Natural killer cell (primary cell): ENCODE data around the gene CBLB. TPM values are rescaled to one million over a fixed set of nuclear protein-coding genes. Genes with fewer than 3 reads are reported as not detected.

Source experiments
- ATAC-seq, 3 donors: fragments of 150-1000 bp in 2 of 3; fragments of 200-7000 bp in 1 of 3; cut with Tn5 transposase; 1 replicate in 1 of 3; 2 replicates in 2 of 3; pipeline ENCODE4 v1.10.0; 2021; ENCODE audit warnings: mild to moderate bottlenecking in 2 of 3, moderate library complexity in 2 of 3
- DNase-seq, 2 donors: peaks; one replicate each; pipeline versions ENCODE4 v3.0.0 to v3.0.0-alpha.2; 2013 to 2021; ENCODE audit warnings: mixed read lengths in 1 of 2
- H3K27ac ChIP-seq: one replicate; pipeline ENCODE4 v1.5.1; 2013; ENCODE audit warnings: mild to moderate bottlenecking, low read length
- H3K27me3 ChIP-seq: one replicate; pipeline ENCODE4 v1.6.1; 2013; ENCODE audit warnings: low read length; ENCODE audit not compliant: control insufficient read depth, insufficient read depth
- H3K36me3 ChIP-seq: one replicate; pipeline ENCODE4 v1.6.1; 2013; ENCODE audit warnings: low read length; ENCODE audit not compliant: control insufficient read depth, insufficient read depth
- H3K4me1 ChIP-seq: one replicate; pipeline ENCODE4 v1.6.1; 2013; ENCODE audit warnings: low read length; ENCODE audit not compliant: control insufficient read depth, insufficient read depth
- H3K4me3 ChIP-seq: one replicate; pipeline ENCODE4 v1.5.1; 2013; ENCODE audit warnings: low read length
- H3K9me3 ChIP-seq: one replicate; pipeline ENCODE4 v1.6.1; 2013; ENCODE audit warnings: low read length; ENCODE audit not compliant: control insufficient read depth, insufficient read depth
- H3K27ac Mint-ChIP-seq, 2 donors: one replicate each; pipeline ENCODE4 v1.8.0; 2022; ENCODE audit warnings: mild to moderate bottlenecking in 2 of 2, mixed read lengths in 2 of 2, moderate library complexity in 1 of 2
- H3K27me3 Mint-ChIP-seq, 2 donors: one replicate each; pipeline ENCODE4 v1.8.0; 2022; ENCODE audit warnings: low read depth in 2 of 2, mixed read lengths in 2 of 2
- H3K36me3 Mint-ChIP-seq: one replicate; pipeline ENCODE4 v1.8.0; 2022; ENCODE audit warnings: mixed read lengths
- H3K4me1 Mint-ChIP-seq, 2 donors: one replicate each; pipeline ENCODE4 v1.8.0; 2022; ENCODE audit warnings: mixed read lengths in 2 of 2
- H3K4me3 Mint-ChIP-seq: one replicate; pipeline ENCODE4 v1.8.0; 2022; ENCODE audit warnings: mild to moderate bottlenecking, moderate library complexity, mixed read lengths
- H3K9me3 Mint-ChIP-seq, 2 donors: one replicate each; pipeline ENCODE4 v1.8.0; 2022; ENCODE audit warnings: mixed read lengths in 2 of 2
- WGBS: methylation state at CpG from one replicate; pipeline ENCODE4 v1.1.7; 2013; ENCODE audit warnings: missing lambda C conversion rate; ENCODE audit not compliant: insufficient coverage; 5-methylcytosine and 5-hydroxymethylcytosine counted together
- intact Hi-C: fragments of 100-400 bp; cut with micrococcal nuclease; formaldehyde crosslinking; loops from one replicate; pipeline ENCODE4 v1.14.2; 2022
- total RNA-seq, 4 donors: library from RNA; stranded (reverse); fragments of 120-200 nt in 1 of 4; gene quantifications; one replicate each; pipeline versions ENCODE4 v1.2.3 to v1.2.4, GENCODE V29; 2013 to 2022
- TF ChIP-seq, protein P1 (sequence below): fragments of 200-600 bp; IDR thresholded peaks from one replicate; pipeline ENCODE4 v1.8.0; 2022; ENCODE audit warnings: antibody characterized with exemption

The CBLB gene
- total RNA-seq, 3 donors from 2014 or later (not counting 1 experiment from before 2014, with no cell fraction given) = 180 to 287 (median 230) TPM

GRCh38 chr3:105863608-105864007, 5.2 kb downstream of the CBLB start:
- Histone ChIP-seq H3K27me3 (no peaks in the 10 kb centered on the region), H3K27ac (no peak overlapping the region), H3K9me3 (no peaks in the 10 kb centered on the region), H3K4me3 (no peak overlapping the region), H3K4me1 (peaks cover 6% of the 10 kb centered on the region), H3K36me3 (peaks cover 42% of the 10 kb centered on the region)
- Mint-ChIP-seq H3K9me3 (no peaks in the 10 kb centered on the region), H3K36me3 (peaks cover 8% of the 10 kb centered on the region), H3K27ac (peak overlapping the region; percentile 24 to 95), H3K4me3 (no peak overlapping the region), H3K4me1 (peaks cover 39 to 47% of the 10 kb centered on the region in 2 donors), H3K27me3 (no peaks in the 10 kb centered on the region)
- WGBS = no CpG with 5 or more reads among the region's 1 CpG
- ATAC-seq (no peak), DNase-seq (no peak)
- intact Hi-C loops = loop anchor here (10.0 kb wide), 1 partner anchor 471 kb away; no protein-coding TSS in a partner anchor
- TF ChIP-seq, protein P1, sequence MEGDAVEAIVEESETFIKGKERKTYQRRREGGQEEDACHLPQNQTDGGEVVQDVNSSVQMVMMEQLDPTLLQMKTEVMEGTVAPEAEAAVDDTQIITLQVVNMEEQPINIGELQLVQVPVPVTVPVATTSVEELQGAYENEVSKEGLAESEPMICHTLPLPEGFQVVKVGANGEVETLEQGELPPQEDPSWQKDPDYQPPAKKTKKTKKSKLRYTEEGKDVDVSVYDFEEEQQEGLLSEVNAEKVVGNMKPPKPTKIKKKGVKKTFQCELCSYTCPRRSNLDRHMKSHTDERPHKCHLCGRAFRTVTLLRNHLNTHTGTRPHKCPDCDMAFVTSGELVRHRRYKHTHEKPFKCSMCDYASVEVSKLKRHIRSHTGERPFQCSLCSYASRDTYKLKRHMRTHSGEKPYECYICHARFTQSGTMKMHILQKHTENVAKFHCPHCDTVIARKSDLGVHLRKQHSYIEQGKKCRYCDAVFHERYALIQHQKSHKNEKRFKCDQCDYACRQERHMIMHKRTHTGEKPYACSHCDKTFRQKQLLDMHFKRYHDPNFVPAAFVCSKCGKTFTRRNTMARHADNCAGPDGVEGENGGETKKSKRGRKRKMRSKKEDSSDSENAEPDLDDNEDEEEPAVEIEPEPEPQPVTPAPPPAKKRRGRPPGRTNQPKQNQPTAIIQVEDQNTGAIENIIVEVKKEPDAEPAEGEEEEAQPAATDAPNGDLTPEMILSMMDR = no peak

DNA sequence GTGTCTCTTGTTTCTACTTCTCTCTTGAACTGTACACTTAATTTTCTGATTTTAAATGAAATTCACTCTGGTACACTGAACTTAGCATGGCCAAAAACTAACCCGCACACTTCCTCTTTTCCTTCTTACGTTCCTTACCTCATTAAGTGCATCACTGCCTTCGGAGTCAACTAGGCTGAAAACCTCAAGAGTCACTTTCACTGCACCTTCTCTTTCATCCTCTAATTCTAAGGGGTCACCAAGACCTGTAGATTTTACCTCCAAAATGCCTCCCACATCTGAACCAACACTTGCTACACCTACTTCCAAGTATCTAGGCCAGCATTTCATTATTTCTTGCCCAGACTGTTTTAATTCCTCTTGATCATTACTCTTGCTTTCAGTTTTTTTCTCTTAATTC, 6.6 kb downstream of the CBLB start:
- Histone ChIP-seq H3K9me3 (no peaks in the 10 kb centered on the region), H3K4me3 (no peak overlapping the region), H3K36me3 (peaks cover 56% of the 10 kb centered on the region), H3K27ac (peak overlapping the region; percentile 16), H3K4me1 (peaks cover 7% of the 10 kb centered on the region), H3K27me3 (no peaks in the 10 kb centered on the region)
- WGBS = 8% methylated on average over 3 of the region's 3 CpGs
- H3K4me3 Mint-ChIP-seq = no peak overlapping the region
- TF ChIP-seq, protein P1 = no peak
- ATAC-seq = peak in 1 of 3 donors; percentile 33
- intact Hi-C loops = loop anchor here (10.0 kb wide), 1 partner anchor 473 kb away; no protein-coding TSS in a partner anchor
- no peaks in the 10 kb centered on the region for H3K27me3 Mint-ChIP-seq
- H3K27ac Mint-ChIP-seq = no peak overlapping the region
- DNase-seq = peak in 1 of 2 donors; percentile 39
- no peaks in the 10 kb centered on the region for H3K9me3 Mint-ChIP-seq
- H3K36me3 Mint-ChIP-seq = no peaks in the 10 kb centered on the region
- H3K4me1 Mint-ChIP-seq = peaks cover 37 to 48% of the 10 kb centered on the region in 2 donors

- Mint-ChIP-seq H3K4me1 (peaks cover 22 to 44% of the 10 kb centered on the region in 2 donors), H3K27ac (no peak overlapping the region), H3K27me3 (no peaks in the 10 kb centered on the region), H3K9me3 (no peaks in the 10 kb centered on the region), H3K36me3 (no peaks in the 10 kb centered on the region), H3K4me3 (no peak overlapping the region)
- Histone ChIP-seq H3K4me3 (no peak overlapping the region), H3K27ac (no peak overlapping the region), H3K9me3 (no peaks in the 10 kb centered on the region), H3K36me3 (peaks cover 53% of the 10 kb centered on the region), H3K4me1 (peaks cover 10% of the 10 kb centered on the region), H3K27me3 (no peaks in the 10 kb centered on the region)
- TF ChIP-seq, protein P1 = no peak
- ATAC-seq = no peak
- intact Hi-C loops = loop anchor here (10.0 kb wide), 1 partner anchor 474 kb away; no protein-coding TSS in a partner anchor
- no peak for DNase-seq
- WGBS = no CpG with 5 or more reads among the region's 1 CpG
Observed at GRCh38 chr3:105860641-105861040, 8.2 kb downstream of the CBLB start.

DNA sequence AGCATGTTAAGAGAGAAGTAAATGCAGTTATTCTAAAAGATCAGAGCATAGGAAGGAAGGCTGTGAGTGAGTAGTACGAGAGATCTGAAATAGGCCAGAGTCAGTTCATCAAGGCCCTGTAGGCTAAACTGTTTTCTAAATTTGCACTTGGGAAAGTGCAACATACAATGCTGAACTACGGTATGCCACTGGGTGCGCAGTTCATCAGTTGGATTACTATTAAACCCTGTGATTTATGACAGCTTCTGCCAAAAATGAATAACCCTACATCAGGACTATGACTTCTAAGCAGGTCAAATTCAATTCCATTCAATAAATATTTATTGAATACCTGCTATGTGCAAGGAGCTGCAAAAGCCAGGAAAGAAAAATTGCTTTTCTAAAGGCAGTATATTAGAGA, 10.8 kb downstream of the CBLB start:
- H3K4me1 ChIP-seq = peaks cover 15% of the 10 kb centered on the region

More for the DNA sequence above, 10.8 kb downstream of the CBLB start:
- H3K9me3 ChIP-seq = no peaks in the 10 kb centered on the region
- peaks cover 55% of the 10 kb centered on the region for H3K36me3 ChIP-seq
- peaks cover 26 to 48% of the 10 kb centered on the region in 2 donors for H3K4me1 Mint-ChIP-seq
- TF ChIP-seq, protein P1 = no peak
- H3K27me3 ChIP-seq = no peaks in the 10 kb centered on the region
- H3K27me3 Mint-ChIP-seq = no peaks in the 10 kb centered on the region
- DNase-seq = no peak
- H3K27ac ChIP-seq = no peak overlapping the region
- no peak for ATAC-seq
- intact Hi-C loops = no loop called here
- no peaks in the 10 kb centered on the region for H3K9me3 Mint-ChIP-seq
- H3K36me3 Mint-ChIP-seq = no peaks in the 10 kb centered on the region
- 91% methylated on average over 3 of the region's 3 CpGs for WGBS
- H3K27ac Mint-ChIP-seq = peak overlapping the region; percentile 27 to 57
- no peak overlapping the region for H3K4me3 ChIP-seq
- H3K4me3 Mint-ChIP-seq = peak overlapping the region; percentile 7
